Tongue (tissue), 2 donors: ENCODE measurements around the gene MOK. TPM values are rescaled to one million over a fixed set of nuclear protein-coding genes. Genes with fewer than 3 reads are reported as not detected.

Experiments used
- DNase-seq: peaks from one replicate; pipeline ENCODE4 v3.0.0-alpha.2; 2015
- total RNA-seq: library from RNA; depleted of rRNA; stranded (reverse); fragments of >200 nt; gene quantifications from one replicate; pipeline ENCODE4 v1.2.3, GENCODE V29; 2014

Gene MOK
- total RNA-seq, 1 donor from 2014 or later, result 14.2 TPM

DNA sequence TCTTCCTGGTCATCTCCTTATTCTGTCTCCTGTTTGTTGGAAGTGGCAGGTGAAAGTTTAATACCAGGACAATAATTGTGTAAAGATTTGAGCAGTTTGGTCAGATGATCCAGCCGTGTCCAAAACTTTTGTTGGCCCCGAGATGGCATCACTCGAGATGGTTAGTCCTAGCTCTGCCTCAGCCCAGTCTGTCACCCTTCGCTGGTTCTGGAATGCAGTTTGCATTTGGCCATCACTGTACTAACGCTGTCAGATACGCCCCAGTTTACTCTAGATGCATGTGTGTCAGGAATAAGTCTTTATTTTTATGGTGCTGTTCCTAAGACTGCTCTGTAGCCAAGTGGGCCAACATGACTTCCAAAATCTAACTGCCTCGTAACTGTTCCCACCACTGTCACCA lies 79.6 kb downstream of the MOK start:
- no peak for DNase-seq

DNA sequence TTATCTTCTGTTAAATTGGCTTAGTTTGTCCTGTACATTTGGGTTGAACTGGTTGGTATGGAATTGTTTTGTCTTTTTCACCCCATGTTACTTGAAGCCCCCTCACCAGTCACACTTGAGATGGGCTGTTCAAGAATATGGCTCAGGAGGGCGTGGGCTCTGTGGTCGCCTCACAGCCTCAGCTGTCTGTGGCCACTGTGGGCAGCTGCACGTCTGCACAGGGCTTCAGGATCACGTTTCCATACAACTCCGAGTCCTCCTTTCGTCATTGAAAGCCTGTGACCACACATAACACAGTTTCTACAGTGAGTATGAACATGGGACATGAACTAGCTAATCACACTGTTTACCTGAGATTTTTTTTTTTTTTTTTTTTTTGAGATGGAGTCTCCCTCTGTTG lies 81.3 kb downstream of the MOK start:
- DNase-seq, result peak; percentile 62

DNA sequence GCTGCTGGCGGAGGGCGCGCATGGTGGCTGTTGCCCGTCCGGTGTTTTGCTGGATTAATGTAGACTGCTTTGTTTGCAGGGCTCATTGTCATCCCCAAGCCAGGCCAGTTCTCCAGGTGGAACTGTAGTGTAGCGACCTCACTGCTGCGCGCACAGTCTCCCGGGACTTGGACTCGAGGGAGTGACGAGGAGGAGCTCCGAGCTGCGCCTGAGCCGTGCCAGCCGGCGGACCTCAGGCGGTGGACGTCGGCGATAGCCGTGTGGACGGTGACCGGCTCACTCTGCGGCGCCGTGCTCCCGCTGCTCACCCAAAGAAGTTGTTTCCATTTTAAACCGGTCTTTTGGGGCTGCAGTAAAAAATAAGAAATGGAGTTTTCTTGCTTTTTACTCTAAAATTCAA lies 82.2 kb downstream of the MOK start:
- DNase-seq, result no peak

GRCh38 chr14:102222009-102222575 lies 82.9 kb downstream of the MOK start:
- DNase-seq, result no peak

GRCh38 chr14:102221026-102221425 lies 83.9 kb downstream of the MOK start:
- DNase-seq, result no peak

- no peak for DNase-seq
Measured at GRCh38 chr14:102220031-102220430, 84.9 kb downstream of the MOK start.

GRCh38 chr14:102219316-102219715 lies 85.6 kb downstream of the MOK start:
- no peak for DNase-seq

DNA sequence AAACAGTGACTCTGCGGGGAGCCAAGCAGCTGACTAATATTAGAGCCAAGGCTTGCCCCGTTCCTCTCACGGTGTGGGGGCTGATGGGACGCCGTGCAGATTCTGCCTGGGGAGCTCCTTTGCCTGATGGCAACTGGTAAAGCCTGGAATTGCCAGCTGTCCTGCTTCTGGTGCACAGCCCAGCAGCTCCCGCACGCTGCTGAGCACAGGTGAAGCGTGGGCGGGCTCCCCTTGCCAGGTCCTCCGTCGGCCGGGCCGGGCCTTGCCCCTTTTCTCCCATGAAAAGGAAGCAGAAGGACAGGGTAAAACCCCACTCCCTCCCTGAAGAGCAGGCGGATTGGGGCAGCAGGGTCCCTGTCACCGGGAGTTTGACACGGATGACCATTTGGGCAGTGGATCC lies 86.3 kb downstream of the MOK start:
- peak; percentile 60 for DNase-seq

- no peak for DNase-seq
Measured at GRCh38 chr14:102217987-102218421, 87.0 kb downstream of the MOK start.

DNA sequence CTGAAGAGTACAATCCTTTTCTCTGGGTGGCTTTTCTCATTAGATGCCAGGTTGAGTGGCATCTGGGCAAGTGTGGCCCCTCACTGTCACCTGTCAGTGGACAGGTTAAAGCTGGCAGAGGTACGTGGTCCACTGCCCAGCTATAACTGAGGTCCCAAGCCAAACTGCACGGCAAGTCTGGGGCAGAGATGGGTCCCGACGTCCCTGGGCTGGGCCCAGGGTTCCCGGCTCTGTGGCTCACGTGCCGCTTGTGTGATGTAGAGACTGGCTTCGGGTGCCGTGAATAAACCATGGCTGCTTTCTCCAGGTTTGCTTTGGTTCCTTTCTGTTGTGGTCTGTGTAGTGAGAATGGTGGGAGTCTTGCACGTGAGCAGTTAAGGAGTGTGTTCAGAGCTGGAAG lies 87.6 kb downstream of the MOK start:
- DNase-seq, result no peak

DNA sequence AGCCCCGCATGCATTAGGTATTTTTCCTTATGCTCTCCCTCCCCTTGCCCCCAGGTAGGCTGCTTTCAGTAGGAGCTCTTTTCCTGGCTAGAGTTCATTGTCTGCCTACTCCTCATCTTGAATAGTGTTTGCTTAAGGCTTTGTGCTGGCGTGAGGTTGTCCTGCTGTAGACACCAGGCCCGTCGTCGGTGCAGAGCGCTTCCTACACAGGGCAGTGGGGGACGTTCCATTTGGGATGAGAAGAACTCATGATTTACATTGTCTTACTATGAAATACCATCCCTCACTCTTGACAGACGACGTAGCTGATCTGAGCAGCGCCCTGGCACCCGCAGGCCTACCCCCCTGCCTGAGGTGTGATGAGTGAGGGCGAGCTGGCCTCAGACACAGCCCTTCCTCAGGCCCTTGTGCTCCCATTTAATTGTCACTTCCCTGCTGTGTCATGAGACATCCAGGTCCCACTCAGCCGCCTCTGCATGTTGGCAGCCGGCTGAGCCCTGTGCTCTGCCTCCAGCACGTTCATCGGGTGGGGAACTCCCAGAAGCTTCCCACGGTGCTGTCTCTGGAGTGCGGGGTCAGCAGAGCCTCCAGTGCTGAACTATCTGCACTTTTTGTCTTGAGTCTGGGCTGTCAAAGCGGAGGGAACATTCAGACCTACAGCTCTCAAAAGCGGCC lies 89.3 kb downstream of the MOK start:
- DNase-seq, result no peak

DNA sequence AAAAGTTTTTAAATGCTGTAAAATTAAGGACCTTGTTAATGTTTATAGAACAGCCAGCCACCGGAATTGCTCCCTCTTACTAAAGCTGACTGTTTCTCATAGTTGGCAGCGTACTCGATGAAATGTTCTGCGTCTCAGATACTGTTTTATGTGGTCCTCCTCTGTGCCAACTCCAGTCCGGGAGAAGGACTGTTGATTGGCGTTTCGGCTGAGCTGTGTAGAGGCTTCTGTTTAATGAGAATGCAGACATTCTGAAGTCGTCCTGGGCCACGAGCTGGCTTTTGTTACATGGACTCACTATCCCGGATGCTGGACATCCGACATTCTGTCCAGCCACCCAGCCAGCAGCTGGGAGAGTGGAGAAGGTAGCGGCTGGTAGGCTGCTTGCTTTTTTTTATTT lies 89.9 kb downstream of the MOK start:
- peak; percentile 47 for DNase-seq

- no peak for DNase-seq
Measured at GRCh38 chr14:102213984-102214658, 90.8 kb downstream of the MOK start.

DNA sequence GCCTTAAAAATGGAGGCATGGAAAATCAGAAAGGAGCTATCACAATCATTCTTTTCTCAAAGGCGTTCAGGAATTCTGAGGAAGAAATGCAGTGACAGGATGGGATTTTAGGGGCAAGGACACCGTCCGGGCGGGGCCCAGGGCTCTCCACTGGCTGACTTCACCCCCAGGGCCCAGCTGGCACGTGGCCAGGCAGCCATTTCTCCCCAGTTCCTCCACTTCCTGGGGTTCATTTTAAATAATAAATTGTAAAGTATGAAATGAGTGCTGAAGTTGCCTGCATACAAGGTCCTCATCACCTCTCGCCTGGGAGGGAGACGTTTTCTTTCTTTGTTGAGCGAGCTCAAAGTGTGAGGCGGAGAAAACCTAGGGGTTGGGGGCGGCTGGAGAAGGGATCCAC lies 91.5 kb downstream of the MOK start:
- DNase-seq, result no peak

DNA sequence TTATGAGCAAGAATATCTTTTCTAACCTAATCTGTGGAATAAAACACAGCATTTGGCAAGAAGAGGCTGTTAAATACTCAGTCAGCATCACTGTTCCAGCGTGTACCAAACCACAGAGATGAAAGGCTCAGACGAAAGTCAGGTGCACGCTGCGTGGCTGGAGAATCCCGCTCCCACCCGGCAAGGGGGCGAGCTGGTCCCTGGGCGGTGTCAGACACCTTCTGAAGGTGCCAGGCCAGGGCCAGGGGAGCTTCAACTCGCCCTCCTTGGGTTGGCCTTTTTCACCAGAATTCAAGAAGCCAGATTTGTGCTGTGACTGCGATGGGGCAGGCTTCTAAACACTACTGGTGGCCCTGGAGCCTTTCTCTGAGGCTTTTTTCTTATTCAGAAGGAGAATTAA lies 92.1 kb downstream of the MOK start:
- DNase-seq, result no peak

DNA sequence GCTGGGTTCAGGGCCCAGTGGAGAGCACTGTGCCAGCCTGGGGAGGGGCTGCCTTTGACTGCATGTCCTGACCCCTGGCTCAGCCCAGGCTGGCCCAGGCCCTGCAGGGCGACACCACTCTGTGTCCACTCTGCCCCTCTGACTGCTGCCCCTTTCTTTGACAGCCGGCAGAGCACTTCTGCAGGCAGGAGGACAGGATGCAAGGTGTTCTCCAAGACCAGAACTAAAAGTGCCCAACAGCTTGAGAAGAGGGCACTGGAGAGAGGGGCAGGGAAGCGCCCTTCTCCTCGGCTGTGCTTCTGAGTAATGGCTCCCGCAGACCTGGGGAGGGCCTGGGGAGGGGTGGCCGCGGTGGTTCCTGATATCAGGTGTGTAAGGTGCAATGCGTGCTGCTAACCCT lies 92.6 kb downstream of the MOK start:
- no peak for DNase-seq

GRCh38 chr14:102211240-102211639 lies 93.7 kb downstream of the MOK start:
- DNase-seq, result no peak

DNA sequence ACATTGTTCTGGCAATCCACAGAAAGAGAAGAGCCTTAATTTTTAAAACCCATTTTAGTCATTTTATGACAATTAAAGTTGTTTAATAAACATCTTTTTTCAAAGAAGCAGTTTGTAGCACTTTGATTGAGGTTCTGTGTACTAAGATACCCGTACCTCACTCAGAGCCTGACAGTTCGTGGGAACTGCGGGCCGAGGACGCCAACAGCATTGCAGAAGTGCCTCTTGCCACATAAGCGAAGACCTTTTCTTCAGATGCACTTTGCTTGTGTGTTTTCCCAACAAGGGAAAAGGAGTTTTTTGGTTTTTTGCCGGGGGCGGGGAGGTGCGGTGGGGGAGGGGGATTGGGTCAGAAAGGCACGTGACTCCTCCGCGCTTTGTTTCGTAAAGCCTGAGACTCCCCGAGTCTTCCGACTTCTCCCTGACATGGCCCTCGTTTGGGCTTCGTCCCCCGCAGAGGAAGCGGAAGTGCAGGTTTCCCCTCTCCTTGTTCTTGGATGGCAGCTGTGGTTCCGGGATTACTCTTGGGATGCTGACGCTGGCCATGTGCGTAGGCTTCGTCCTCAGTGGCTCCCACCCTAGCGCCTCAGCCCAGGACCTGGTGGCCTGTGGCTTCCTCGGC lies 94.4 kb downstream of the MOK start:
- DNase-seq, result no peak

DNA sequence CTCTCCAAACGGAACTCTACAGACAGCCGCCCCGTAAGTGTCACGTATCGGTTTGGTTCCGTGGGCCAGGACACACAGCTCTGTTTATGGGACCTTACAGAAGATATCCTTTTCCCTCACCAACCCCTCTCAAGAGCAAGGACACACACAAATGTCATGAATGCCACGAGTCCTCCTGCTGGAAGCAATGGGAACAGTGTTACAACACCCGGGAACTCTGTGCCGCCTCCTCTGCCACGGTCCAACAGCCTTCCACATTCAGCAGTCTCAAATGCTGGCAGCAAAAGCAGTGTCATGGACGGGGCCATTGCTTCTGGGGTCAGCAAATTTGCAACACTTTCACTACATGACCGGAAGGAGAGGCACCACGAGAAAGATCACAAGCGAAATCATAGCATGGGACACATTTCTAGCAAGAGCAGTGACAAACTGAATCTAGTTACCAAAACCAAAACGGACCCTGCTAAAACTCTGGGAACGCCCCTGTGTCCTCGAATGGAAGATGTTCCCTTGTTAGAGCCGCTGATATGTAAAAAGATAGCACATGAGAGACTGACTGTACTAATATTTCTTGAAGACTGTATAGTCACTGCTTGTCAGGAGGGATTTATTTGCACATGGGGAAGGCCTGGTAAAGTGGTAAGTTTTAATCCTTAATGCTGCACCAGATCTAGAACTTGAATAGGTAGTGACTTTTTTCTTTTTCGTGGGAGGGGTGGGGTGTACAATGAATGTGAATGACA lies 95.6 kb downstream of the MOK start:
- DNase-seq, result no peak

GRCh38 chr14:102208741-102209140 lies 96.2 kb downstream of the MOK start:
- DNase-seq, result no peak

- DNase-seq, result no peak
Measured at GRCh38 chr14:102207831-102208365, 97.1 kb downstream of the MOK start.

DNA sequence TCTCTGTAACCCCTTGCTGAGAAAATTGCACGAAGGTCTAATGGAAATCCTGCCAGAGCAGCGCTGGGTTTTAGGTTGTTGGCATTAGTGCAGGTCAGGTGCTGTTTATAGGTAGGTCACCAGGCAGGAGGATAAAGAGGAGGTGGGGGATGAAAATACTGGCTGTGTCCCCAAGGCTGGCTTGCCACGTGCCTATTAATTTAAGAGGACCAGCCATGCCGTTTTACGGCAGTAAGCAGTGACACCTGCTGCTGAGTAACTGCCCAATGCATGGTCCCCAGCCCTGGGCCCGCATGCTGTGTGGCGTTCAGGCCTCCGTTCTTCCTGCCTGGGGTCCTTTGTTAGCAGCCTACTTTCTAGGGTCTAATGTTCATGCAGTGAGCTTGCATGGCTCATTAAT lies 98.0 kb downstream of the MOK start:
- no peak for DNase-seq
